Glomerular visceral epithelial cell (primary cell): Measurements from ENCODE around the gene BTN3A1.
"Not testable (repeated sequence)": the region's sequence is repeated elsewhere in the genome, so short reads cannot be mapped to it uniquely, and the experiment has no call there.

Source experiments
- DNase-seq: peaks from one replicate; pipeline ENCODE4 v3.0.0-alpha.2; 2016; ENCODE audit errors: extremely low spot score

BTN3A1 gene

GRCh38 chr6:26401987-26402658, at the start of gene BTN3A1:
Gene BTN3A1 (plus strand): TSS chr6:26402275. CDS start chr6:26405564, 3,289 bp downstream.
- peak; percentile 71 for DNase-seq

GRCh38 chr6:26352315-26352714, 49.8 kb upstream of the BTN3A1 start:
- no peak for DNase-seq

- no peak for DNase-seq
Observed at GRCh38 chr6:26354162-26354561, 47.9 kb upstream of the BTN3A1 start.

- DNase-seq, result no peak
Observed at GRCh38 chr6:26355366-26355765, 46.7 kb upstream of the BTN3A1 start.

GRCh38 chr6:26357543-26357942, 44.5 kb upstream of the BTN3A1 start:
- not testable (repeated sequence) for DNase-seq

- DNase-seq, result no peak
Observed at GRCh38 chr6:26358511-26358981, 43.5 kb upstream of the BTN3A1 start.

GRCh38 chr6:26359765-26360164, 42.3 kb upstream of the BTN3A1 start:
- DNase-seq, result no peak

- DNase-seq, result no peak
Observed at GRCh38 chr6:26360451-26361416, 41.3 kb upstream of the BTN3A1 start.

GRCh38 chr6:26361544-26361943, 40.5 kb upstream of the BTN3A1 start:
- DNase-seq, result no peak

- DNase-seq, result no peak
Observed at GRCh38 chr6:26362093-26362835, 39.8 kb upstream of the BTN3A1 start.

- DNase-seq, result no peak
Observed at GRCh38 chr6:26362836-26363220, 39.2 kb upstream of the BTN3A1 start.

GRCh38 chr6:26363882-26364701, 38.0 kb upstream of the BTN3A1 start:
- DNase-seq, result no peak

GRCh38 chr6:26365633-26365995, 36.5 kb upstream of the BTN3A1 start:
- no peak for DNase-seq

- DNase-seq, result no peak
Observed at GRCh38 chr6:26366504-26366903, 35.6 kb upstream of the BTN3A1 start.

GRCh38 chr6:26367114-26367513, 35.0 kb upstream of the BTN3A1 start:
- no peak for DNase-seq

- DNase-seq, result not testable (repeated sequence)
Observed at GRCh38 chr6:26371813-26372212, 30.3 kb upstream of the BTN3A1 start.

GRCh38 chr6:26372308-26373144, 29.5 kb upstream of the BTN3A1 start:
- no peak for DNase-seq

- DNase-seq, result no peak
Observed at GRCh38 chr6:26375270-26375669, 26.8 kb upstream of the BTN3A1 start.

- no peak for DNase-seq
Observed at GRCh38 chr6:26377719-26378118, 24.4 kb upstream of the BTN3A1 start.

- DNase-seq, result not testable (repeated sequence)
Observed at GRCh38 chr6:26378143-26378542, 23.9 kb upstream of the BTN3A1 start.
